ENCODE data around the gene NECAB2. TPM values are rescaled to one million over a fixed set of nuclear protein-coding genes. Genes with fewer than 3 reads are reported as not detected.

The NECAB2 gene
- total RNA-seq, 4 donors from 2014 or later, result 1.1 TPM; not detected in 3

GRCh38 chr16:83998091-83998490, 30.0 kb downstream of the NECAB2 start:
- Histone ChIP-seq H3K4me1 (peaks cover 0 to 11% (median 4%) of the 10 kb centered on the region in 3 donors), H3K36me3 (no peaks in the 10 kb centered on the region), H3K9me3 (no peaks in the 10 kb centered on the region), H3K4me3 (no peak overlapping the region), H3K27me3 (peaks cover 21% of the 10 kb centered on the region), H3K27ac (no peak overlapping the region)
- 80% methylated on average over 2 of the region's 13 CpGs; no CpG with 5 or more reads in 1 of the 2 donors for whole genome bisulfite sequencing, 2 donors (ENCODE audit: low coverage in 1 of 2)
- TF ChIP-seq POLR2AphosphoS5 (IDR thresholded peaks at IDR 0.05) (no peak), CTCF (IDR thresholded peaks at IDR 0.05) (no peak), POLR2A (IDR thresholded peaks at IDR 0.05) (no peak), EP300 (IDR thresholded peaks at IDR 0.05) (no peak)
- no peak for ATAC-seq

GRCh38 chr16:84000989-84001642, 33.1 kb downstream of the NECAB2 start:
- Histone ChIP-seq H3K4me1 (peaks cover 0 to under 1% (median 0%) of the 10 kb centered on the region in 3 donors), H3K4me3 (no peak overlapping the region), H3K36me3 (no peaks in the 10 kb centered on the region), H3K27ac (no peak overlapping the region), H3K27me3 (peaks cover 22% of the 10 kb centered on the region), H3K9me3 (no peaks in the 10 kb centered on the region)
- ATAC-seq, result no peak
- WGBS, 2 donors (ENCODE audit: low coverage in 1 of 2), result 83% methylated on average over 1 of the region's 13 CpGs; no CpG with 5 or more reads in 1 of the 2 donors
- TF ChIP-seq EP300 (IDR thresholded peaks at IDR 0.05) (no peak), POLR2AphosphoS5 (IDR thresholded peaks at IDR 0.05) (no peak), POLR2A (IDR thresholded peaks at IDR 0.05) (no peak), CTCF (IDR thresholded peaks at IDR 0.05) (no peak)

- no peak overlapping the region for H3K4me3 ChIP-seq
- no peaks in the 10 kb centered on the region for H3K36me3 ChIP-seq
- no peaks in the 10 kb centered on the region for H3K4me1 ChIP-seq
- WGBS, 2 donors (ENCODE audit: low coverage in 1 of 2), result 100% methylated on average over 2 of the region's 7 CpGs; no CpG with 5 or more reads in 1 of the 2 donors
- no peak for TF ChIP-seq POLR2A (IDR thresholded peaks at IDR 0.05)
- TF ChIP-seq CTCF (IDR thresholded peaks at IDR 0.05), result no peak
- TF ChIP-seq EP300 (IDR thresholded peaks at IDR 0.05), result no peak
- no peak for TF ChIP-seq POLR2AphosphoS5 (IDR thresholded peaks at IDR 0.05)
- H3K27me3 ChIP-seq, result peaks cover 22% of the 10 kb centered on the region
- H3K27ac ChIP-seq, result no peak overlapping the region
- ATAC-seq, result no peak
- H3K9me3 ChIP-seq, result no peaks in the 10 kb centered on the region
These were observed 33.7 kb downstream of the NECAB2 start for GRCh38 chr16:84001726-84002125.

- no peaks in the 10 kb centered on the region for H3K36me3 ChIP-seq
- WGBS, 2 donors (ENCODE audit: low coverage in 1 of 2), result 65 to 86% methylated on average over 4 to 5 of the region's 12 CpGs
- no peak for TF ChIP-seq POLR2A (IDR thresholded peaks at IDR 0.05)
- no peak for TF ChIP-seq POLR2AphosphoS5 (IDR thresholded peaks at IDR 0.05)
- no peak for TF ChIP-seq CTCF (IDR thresholded peaks at IDR 0.05)
- no peak for TF ChIP-seq EP300 (IDR thresholded peaks at IDR 0.05)
- peaks cover 24% of the 10 kb centered on the region for H3K27me3 ChIP-seq
- H3K4me3 ChIP-seq, result no peak overlapping the region
- H3K4me1 ChIP-seq, result no peaks in the 10 kb centered on the region
- no peak overlapping the region for H3K27ac ChIP-seq
- no peaks in the 10 kb centered on the region for H3K9me3 ChIP-seq
- ATAC-seq, result no peak
These were observed 35.0 kb downstream of the NECAB2 start for GRCh38 chr16:84003038-84003437.

GRCh38 chr16:84004442-84004841, 36.4 kb downstream of the NECAB2 start:
- no peaks in the 10 kb centered on the region for H3K9me3 ChIP-seq
- TF ChIP-seq POLR2A (IDR thresholded peaks at IDR 0.05), result no peak
- peaks cover 24% of the 10 kb centered on the region for H3K27me3 ChIP-seq
- 70 to 92% methylated on average over 2 to 3 of the region's 7 CpGs for WGBS, 2 donors (ENCODE audit: low coverage in 1 of 2)
- H3K27ac ChIP-seq, result no peak overlapping the region
- H3K36me3 ChIP-seq, result no peaks in the 10 kb centered on the region
- ATAC-seq, result no peak
- H3K4me1 ChIP-seq, result no peaks in the 10 kb centered on the region
- H3K4me3 ChIP-seq, result no peak overlapping the region

Data from gastroesophageal sphincter (tissue), 4 donors.